K562 (cell line): ENCODE data around the gene VSIG2. TPM values are rescaled to one million over a fixed set of nuclear protein-coding genes. Genes with fewer than 3 reads are reported as not detected.

Experiments
- ARID3A ChIP-seq: IDR thresholded peaks from 2 replicates; pipeline ENCODE4 v1.6.1; 2012; ENCODE audit warnings: low read depth, low read length, improper control_type of control experiment, borderline replicate concordance
- DMBX1 ChIP-seq: fragments of 250-450 bp; sonication (Bioruptor Pico); IDR thresholded peaks from 2 replicates; pipeline ENCODE4 v1.8.0; 2022; ENCODE audit warnings: inconsistent platforms, mild to moderate bottlenecking, moderate library complexity, borderline replicate concordance
- HMG20B ChIP-seq: fragments of 250-450 bp; sonication (Bioruptor Pico); IDR thresholded peaks from 2 replicates; pipeline ENCODE4 v1.5.0; 2021; ENCODE audit warnings: mild to moderate bottlenecking
- ILF3 ChIP-seq: fragments of 450-650 bp; IDR thresholded peaks from 2 replicates; pipeline ENCODE4 v1.6.1; 2018; ENCODE audit warnings: antibody characterized with exemption, mild to moderate bottlenecking, moderate library complexity, borderline replicate concordance
- KDM4B ChIP-seq, 2 experiments: fragments of 450-650 bp in 1 of 2; sonication (generic) in 1 of 2; IDR thresholded peaks; 2 replicates each; pipeline ENCODE4 v1.6.1; 2016 to 2017; ENCODE audit warnings: borderline replicate concordance in 2 of 2, antibody characterized with exemption in 1 of 2, low read depth in 1 of 2, mild to moderate bottlenecking in 1 of 2
- MYNN ChIP-seq, 2 experiments: sonication (generic); formaldehyde crosslinking in 1 of 2; IDR thresholded peaks; 2 replicates each; pipeline versions ENCODE4 v1.5.0 to v1.6.1; 2016 to 2020; ENCODE audit warnings: antibody characterized with exemption in 1 of 2, missing genetic modification reagents in 1 of 2
- REST ChIP-seq, 2 experiments: fragments of 450-650 bp; formaldehyde crosslinking in 1 of 2; IDR thresholded peaks; 2 replicates each; pipeline versions ENCODE4 v1.4.0 to v1.6.1; 2014 to 2020; ENCODE audit warnings: mild to moderate bottlenecking in 2 of 2, borderline replicate concordance in 1 of 2, low read depth in 1 of 2
- SAP30 ChIP-seq: fragments of 200-600 bp; sonication (generic); IDR thresholded peaks from 2 replicates; pipeline ENCODE4 v1.6.1; 2012; ENCODE audit warnings: borderline replicate concordance, low read depth, mild to moderate bottlenecking, moderate library complexity, low read length, control low read depth, inconsistent platforms; ENCODE audit not compliant: insufficient read depth, poor library complexity, severe bottlenecking
- TAL1 ChIP-seq: fragments of 450-650 bp; IDR thresholded peaks from 2 replicates; pipeline ENCODE4 v1.6.1; 2016; ENCODE audit warnings: mild to moderate bottlenecking
- TFE3 ChIP-seq: fragments of 450-650 bp; formaldehyde crosslinking; IDR thresholded peaks from 2 replicates; pipeline ENCODE4 v1.4.0; 2020; ENCODE audit warnings: mild to moderate bottlenecking, mixed read lengths
- ZNF398 ChIP-seq: fragments of 250-450 bp; sonication (Bioruptor Pico); IDR thresholded peaks from 2 replicates; pipeline ENCODE4 v1.8.0; 2021; ENCODE audit warnings: moderate library complexity, mild to moderate bottlenecking, inconsistent platforms
- polyA plus RNA-seq, 8 experiments: library from polyadenylated mRNA; depleted of rRNA in 4 of 8; stranded (reverse) in 5 of 8; unstranded in 3 of 8; fragments of >200 nt; fragmentation: Nextera tagmentation in 2 of 8; fragmentation: Illumina TruSeq in 1 of 8; extraction: Ambion mirVana in 2 of 8; extraction: Trizol in 1 of 8; gene quantifications; 2 replicates each; pipeline versions ENCODE4 v1.2.1 to v1.2.3, GENCODE V29; 2011 to 2014; ENCODE audit warnings: inconsistent platforms in 1 of 8, missing spikeins in 1 of 8
- total RNA-seq, 7 experiments: library from RNA; depleted of rRNA in 6 of 7; stranded (reverse); fragments of >200 nt in 6 of 7; fragmentation: Illumina TruSeq in 2 of 7; extraction: Trizol in 2 of 7; gene quantifications; 2 replicates each; pipeline versions ENCODE4 v1.2.1 to v1.2.3, GENCODE V29; 2011 to 2021; ENCODE audit warnings: low replicate concordance in 1 of 7

The VSIG2 gene
- total and polyA plus RNA-seq, 9 of the 15 experiments (the other 6 are each of a cell fraction or from before 2014, with no cell fraction given): not detected

GRCh38 chr11:124793466-124794278, 41.6 kb upstream of the VSIG2 start (continued):
- TF ChIP-seq TFE3: no peak
- TF ChIP-seq REST (IDR thresholded peaks at IDR 0.05; ENCODE audit: borderline replicate concordance): peak; percentile 21; the same call in 1 of the 2 replicates
- TF ChIP-seq REST (CRISPR knock-in tag; IDR thresholded peaks at IDR 0.05; ENCODE audit: low read depth): no peak
- no peak for TF ChIP-seq ILF3
- TF ChIP-seq ZNF398: no peak
- TF ChIP-seq DMBX1 (CRISPR knock-in tag): no peak
- TF ChIP-seq HMG20B: no peak
- no peak for TF ChIP-seq ARID3A
- TF ChIP-seq KDM4B (IDR thresholded peaks at IDR 0.05; ENCODE audit: borderline replicate concordance in 2 of 2, low read depth in 1 of 2): no peak
- TF ChIP-seq MYNN (IDR thresholded peaks at IDR 0.05): no peak
- no peak for TF ChIP-seq MYNN (CRISPR knock-in tag; IDR thresholded peaks at IDR 0.05)
- TF ChIP-seq TAL1: no peak
- no peak for TF ChIP-seq SAP30
